VCaP (cell line): ENCODE measurements around the gene TREX2.

ENCODE experiments used
- H3K27ac ChIP-seq: fragments of 450-650 bp; 2 replicates; pipeline ENCODE4 v1.5.1; 2017
- TF ChIP-seq, protein P1 (sequence below): fragments of 450-650 bp; conservative IDR thresholded peaks from 2 replicates; pipeline ENCODE4 v1.5.1; 2017; ENCODE audit warnings: mild to moderate bottlenecking, moderate library complexity

Gene TREX2

GRCh38 chrX:153433161-153433680 is 12.6 kb downstream of the TREX2 start:
- TF ChIP-seq, protein P1, sequence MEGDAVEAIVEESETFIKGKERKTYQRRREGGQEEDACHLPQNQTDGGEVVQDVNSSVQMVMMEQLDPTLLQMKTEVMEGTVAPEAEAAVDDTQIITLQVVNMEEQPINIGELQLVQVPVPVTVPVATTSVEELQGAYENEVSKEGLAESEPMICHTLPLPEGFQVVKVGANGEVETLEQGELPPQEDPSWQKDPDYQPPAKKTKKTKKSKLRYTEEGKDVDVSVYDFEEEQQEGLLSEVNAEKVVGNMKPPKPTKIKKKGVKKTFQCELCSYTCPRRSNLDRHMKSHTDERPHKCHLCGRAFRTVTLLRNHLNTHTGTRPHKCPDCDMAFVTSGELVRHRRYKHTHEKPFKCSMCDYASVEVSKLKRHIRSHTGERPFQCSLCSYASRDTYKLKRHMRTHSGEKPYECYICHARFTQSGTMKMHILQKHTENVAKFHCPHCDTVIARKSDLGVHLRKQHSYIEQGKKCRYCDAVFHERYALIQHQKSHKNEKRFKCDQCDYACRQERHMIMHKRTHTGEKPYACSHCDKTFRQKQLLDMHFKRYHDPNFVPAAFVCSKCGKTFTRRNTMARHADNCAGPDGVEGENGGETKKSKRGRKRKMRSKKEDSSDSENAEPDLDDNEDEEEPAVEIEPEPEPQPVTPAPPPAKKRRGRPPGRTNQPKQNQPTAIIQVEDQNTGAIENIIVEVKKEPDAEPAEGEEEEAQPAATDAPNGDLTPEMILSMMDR = no peak
- H3K27ac ChIP-seq = no peak overlapping the region

DNA sequence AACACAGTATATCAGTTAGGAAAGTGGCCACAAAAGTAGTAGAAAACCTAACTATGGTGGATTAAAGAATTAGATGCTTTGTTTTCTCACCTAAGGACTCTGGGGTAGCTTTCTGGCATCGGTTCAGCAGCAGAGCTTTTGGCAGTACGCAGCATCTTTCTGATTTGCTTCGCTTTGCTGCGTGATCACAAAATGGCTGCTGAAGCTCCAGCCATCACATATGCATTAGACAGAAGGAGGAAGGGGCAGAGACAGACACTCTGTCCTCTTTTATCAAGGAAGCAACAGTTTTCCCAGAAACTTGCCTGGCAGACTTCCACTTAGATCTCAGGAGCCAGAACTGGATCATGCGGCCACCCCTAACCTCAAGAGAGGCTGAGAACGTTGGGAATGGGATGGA is 15.1 kb downstream of the TREX2 start:
- TF ChIP-seq, protein P1 = no peak
- H3K27ac ChIP-seq = no peak overlapping the region

GRCh38 chrX:153426204-153426603 is 19.7 kb downstream of the TREX2 start:
- H3K27ac ChIP-seq = no peak overlapping the region
- TF ChIP-seq, protein P1 = no peak

- TF ChIP-seq, protein P1 = no peak
- no peak overlapping the region for H3K27ac ChIP-seq
These were observed 22.2 kb downstream of the TREX2 start for GRCh38 chrX:153423652-153424051.

DNA sequence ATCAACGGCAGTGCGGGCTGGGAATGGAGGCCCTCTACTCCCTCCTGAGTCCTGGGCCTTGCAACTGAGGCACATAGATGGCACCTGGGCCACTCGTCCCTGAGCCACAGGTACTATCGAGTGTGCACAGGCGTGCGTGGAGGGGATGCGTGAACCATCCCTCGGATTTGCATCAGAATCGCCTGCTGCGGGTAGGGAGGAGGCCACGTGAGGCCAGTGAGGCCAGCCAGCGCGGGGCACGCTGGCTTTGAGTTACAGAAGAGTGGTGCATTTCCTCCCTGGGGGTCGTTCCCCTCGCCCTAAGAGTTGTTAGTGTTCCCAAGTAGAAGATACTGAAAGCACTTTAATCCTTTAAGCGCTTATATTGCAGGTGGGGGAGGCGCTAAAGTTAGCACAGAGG is 24.0 kb downstream of the TREX2 start:
- H3K27ac ChIP-seq = no peak overlapping the region
- TF ChIP-seq, protein P1 = no peak

- TF ChIP-seq, protein P1 = no peak
- H3K27ac ChIP-seq = no peak overlapping the region
These were observed 24.8 kb downstream of the TREX2 start for GRCh38 chrX:153420851-153421599.

- no peak overlapping the region for H3K27ac ChIP-seq
- TF ChIP-seq, protein P1 = no peak
These were observed 28.2 kb downstream of the TREX2 start for GRCh38 chrX:153417637-153418036.
